Tibial artery (tissue), 4 donors: ENCODE measurements around the gene MAN1C1.
A peak's percentile ranks its signal among the peaks of the same experiment; 100 is the strongest.

Experiments
- DNase-seq, 2 donors: peaks; one replicate each; pipeline ENCODE4 v3.0.0-alpha.2; 2019
- H3K27ac ChIP-seq, 2 donors: fragments of 200-600 bp; sonication (generic) in 1 of 2; 1 replicate in 1 of 2; 2 replicates in 1 of 2; pipeline ENCODE4 v1.5.1; 2018 to 2019; ENCODE audit warnings: mild to moderate bottlenecking in 1 of 2
- H3K27me3 ChIP-seq, 2 donors: fragments of 200-600 bp; sonication (generic) in 1 of 2; one replicate each; pipeline versions ENCODE4 v1.5.1 to v1.6.0; 2016 to 2019
- H3K36me3 ChIP-seq, 3 donors: fragments of 200-600 bp; sonication (generic) in 2 of 3; one replicate each; pipeline ENCODE4 v1.5.1; 2016 to 2019; ENCODE audit warnings: mild to moderate bottlenecking in 2 of 3
- H3K4me1 ChIP-seq, 4 donors: fragments of 200-600 bp; sonication (generic) in 2 of 4; 1 replicate in 3 of 4; 2 replicates in 1 of 4; pipeline ENCODE4 v1.5.1; 2016 to 2019
- H3K4me3 ChIP-seq, 2 donors: fragments of 200-600 bp; sonication (generic) in 1 of 2; 1 replicate in 1 of 2; 2 replicates in 1 of 2; pipeline ENCODE4 v1.5.1; 2018 to 2019; ENCODE audit warnings: mild to moderate bottlenecking in 2 of 2
- H3K9me3 ChIP-seq, 3 donors: fragments of 200-600 bp; sonication (generic) in 1 of 3; one replicate each; pipeline ENCODE4 v1.5.1; 2016 to 2019
- CTCF ChIP-seq, 2 experiments: fragments of 200-600 bp in 1 of 2; fragments of 450-650 bp in 1 of 2; IDR thresholded peaks; one replicate each; pipeline ENCODE4 v1.5.1; 2017 to 2019; ENCODE audit warnings: antibody characterized with exemption in 2 of 2, mild to moderate bottlenecking in 1 of 2, moderate library complexity in 1 of 2
- intact Hi-C: fragments of 100-400 bp; cut with DNase I; formaldehyde crosslinking; loops from one replicate; pipeline ENCODE4 v1.15.0; 2023; ENCODE audit warnings: low total_unique reads

MAN1C1 gene

GRCh38 chr1:25649505-25650288 lies 33.1 kb downstream of the MAN1C1 start:
- peaks cover 0 to 13% (median 7%) of the 10 kb centered on the region in 4 donors for H3K4me1 ChIP-seq
- peaks cover 0 to 4% (median 0%) of the 10 kb centered on the region in 3 donors for H3K36me3 ChIP-seq
- TF ChIP-seq CTCF (IDR thresholded peaks at IDR 0.05), result no peak
- no peak overlapping the region for H3K27ac ChIP-seq
- intact Hi-C loops, result no loop called here
- DNase-seq, result no peak
- no peaks in the 10 kb centered on the region for H3K9me3 ChIP-seq
- no peak overlapping the region for H3K4me3 ChIP-seq
- H3K27me3 ChIP-seq, result no peaks in the 10 kb centered on the region

GRCh38 chr1:25650289-25650576 lies 33.6 kb downstream of the MAN1C1 start:
- H3K4me1 ChIP-seq, result peaks cover 0 to 13% (median 7%) of the 10 kb centered on the region in 4 donors
- no peaks in the 10 kb centered on the region for H3K9me3 ChIP-seq
- intact Hi-C loops, result no loop called here
- H3K27ac ChIP-seq, result no peak overlapping the region
- H3K36me3 ChIP-seq, result peaks cover 0 to 4% (median 0%) of the 10 kb centered on the region in 3 donors
- no peak for DNase-seq
- TF ChIP-seq CTCF (IDR thresholded peaks at IDR 0.05), result no peak
- no peaks in the 10 kb centered on the region for H3K27me3 ChIP-seq
- no peak overlapping the region for H3K4me3 ChIP-seq

- Histone ChIP-seq H3K27me3 (no peaks in the 10 kb centered on the region), H3K4me3 (no peak overlapping the region), H3K9me3 (no peaks in the 10 kb centered on the region), H3K4me1 (peaks cover 0 to 13% (median 7%) of the 10 kb centered on the region in 4 donors), H3K27ac (no peak overlapping the region), H3K36me3 (no peaks in the 10 kb centered on the region)
- intact Hi-C loops, result no loop called here
- TF ChIP-seq CTCF (IDR thresholded peaks at IDR 0.05), result no peak
- no peak for DNase-seq
Observed at GRCh38 chr1:25651036-25651640, 34.5 kb downstream of the MAN1C1 start.

GRCh38 chr1:25651824-25652741 lies 35.5 kb downstream of the MAN1C1 start:
- Histone ChIP-seq H3K27me3 (no peaks in the 10 kb centered on the region), H3K4me1 (peaks cover 0 to 13% (median 7%) of the 10 kb centered on the region in 4 donors), H3K36me3 (no peaks in the 10 kb centered on the region), H3K9me3 (no peaks in the 10 kb centered on the region), H3K27ac (peak overlapping the region; percentile 13 to 40), H3K4me3 (no peak overlapping the region)
- intact Hi-C loops, result no loop called here
- no peak for TF ChIP-seq CTCF (IDR thresholded peaks at IDR 0.05)
- DNase-seq, result peak in 1 of 2 donors; percentile 76

- no peak overlapping the region for H3K27ac ChIP-seq
- no peaks in the 10 kb centered on the region for H3K27me3 ChIP-seq
- no peak overlapping the region for H3K4me3 ChIP-seq
- no peak for DNase-seq
- peaks cover 0 to 20% (median 9%) of the 10 kb centered on the region in 4 donors for H3K4me1 ChIP-seq
- no peak for TF ChIP-seq CTCF (IDR thresholded peaks at IDR 0.05)
- intact Hi-C loops, result no loop called here
- H3K36me3 ChIP-seq, result no peaks in the 10 kb centered on the region
- H3K9me3 ChIP-seq, result no peaks in the 10 kb centered on the region
Observed at GRCh38 chr1:25653558-25653957, 37.0 kb downstream of the MAN1C1 start.
